ENCODE results near the gene TYW1B. TPM values are rescaled to one million over a fixed set of nuclear protein-coding genes. Genes with fewer than 3 reads are reported as not detected.
"Not testable (repeated sequence)": the region's sequence is repeated elsewhere in the genome, so short reads cannot be mapped to it uniquely, and the experiment has no call there.

Gene TYW1B
- total RNA-seq, 1 donor from 2014 or later, result 5.0 TPM

DNA sequence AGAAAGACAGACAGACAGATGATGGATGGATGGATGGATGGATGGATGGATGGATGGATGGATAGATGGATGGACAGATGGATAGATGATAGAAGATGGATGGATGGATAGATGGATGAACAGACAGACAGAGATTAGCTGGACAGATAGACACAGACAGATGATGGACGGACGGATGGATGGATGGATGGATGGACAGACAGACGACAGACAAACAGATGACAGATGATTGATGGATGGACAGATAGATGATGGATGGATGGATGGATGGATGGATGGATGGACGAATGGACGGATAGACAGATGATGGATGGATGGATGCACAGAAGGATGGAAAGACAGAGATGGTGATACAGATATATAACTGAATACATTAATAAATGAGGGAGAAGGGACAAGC is 224.9 kb downstream of the TYW1B start:
- Mint-ChIP-seq H3K4me3 (ENCODE audit: unreplicated experiment) (no peak overlapping the region), H3K4me1 (ENCODE audit: low read depth, unreplicated experiment) (peaks cover 4% of the 10 kb centered on the region), H3K27me3 (ENCODE audit: unreplicated experiment) (no peaks in the 10 kb centered on the region), H3K9me3 (ENCODE audit: unreplicated experiment) (peaks cover 3% of the 10 kb centered on the region), H3K27ac (ENCODE audit: unreplicated experiment) (no peak overlapping the region), H3K36me3 (ENCODE audit: unreplicated experiment) (peaks cover 6% of the 10 kb centered on the region)
- TF ChIP-seq, protein P1, sequence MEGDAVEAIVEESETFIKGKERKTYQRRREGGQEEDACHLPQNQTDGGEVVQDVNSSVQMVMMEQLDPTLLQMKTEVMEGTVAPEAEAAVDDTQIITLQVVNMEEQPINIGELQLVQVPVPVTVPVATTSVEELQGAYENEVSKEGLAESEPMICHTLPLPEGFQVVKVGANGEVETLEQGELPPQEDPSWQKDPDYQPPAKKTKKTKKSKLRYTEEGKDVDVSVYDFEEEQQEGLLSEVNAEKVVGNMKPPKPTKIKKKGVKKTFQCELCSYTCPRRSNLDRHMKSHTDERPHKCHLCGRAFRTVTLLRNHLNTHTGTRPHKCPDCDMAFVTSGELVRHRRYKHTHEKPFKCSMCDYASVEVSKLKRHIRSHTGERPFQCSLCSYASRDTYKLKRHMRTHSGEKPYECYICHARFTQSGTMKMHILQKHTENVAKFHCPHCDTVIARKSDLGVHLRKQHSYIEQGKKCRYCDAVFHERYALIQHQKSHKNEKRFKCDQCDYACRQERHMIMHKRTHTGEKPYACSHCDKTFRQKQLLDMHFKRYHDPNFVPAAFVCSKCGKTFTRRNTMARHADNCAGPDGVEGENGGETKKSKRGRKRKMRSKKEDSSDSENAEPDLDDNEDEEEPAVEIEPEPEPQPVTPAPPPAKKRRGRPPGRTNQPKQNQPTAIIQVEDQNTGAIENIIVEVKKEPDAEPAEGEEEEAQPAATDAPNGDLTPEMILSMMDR (IDR thresholded peaks at IDR 0.05; ENCODE audit: partially characterized antibody, unreplicated experiment), result no peak
- no peak for DNase-seq

DNA sequence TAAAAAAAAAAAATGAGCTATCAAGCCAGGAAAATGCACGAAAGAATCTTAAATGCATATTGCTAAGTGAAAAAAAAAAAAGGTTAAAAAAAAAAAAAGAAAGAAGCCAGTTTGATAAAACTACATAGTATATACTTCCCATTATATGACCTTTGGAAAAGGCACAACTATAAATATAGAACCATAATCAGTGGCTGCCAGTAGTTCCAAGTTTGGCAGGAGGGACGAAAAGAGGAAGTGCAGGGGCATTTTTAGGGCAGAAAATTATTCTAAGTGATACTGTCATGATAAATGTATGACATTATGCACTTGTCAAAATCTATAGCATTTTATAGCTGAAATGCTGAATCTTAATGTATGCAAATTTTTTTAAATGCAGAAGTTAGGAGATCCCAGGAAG is 226.3 kb downstream of the TYW1B start:
- H3K36me3 Mint-ChIP-seq (ENCODE audit: unreplicated experiment); DNase-seq; H3K27ac Mint-ChIP-seq (ENCODE audit: unreplicated experiment); H3K4me3 Mint-ChIP-seq (ENCODE audit: unreplicated experiment); H3K9me3 Mint-ChIP-seq (ENCODE audit: unreplicated experiment); H3K27me3 Mint-ChIP-seq (ENCODE audit: unreplicated experiment); H3K4me1 Mint-ChIP-seq (ENCODE audit: low read depth, unreplicated experiment): not testable (repeated sequence)

DNA sequence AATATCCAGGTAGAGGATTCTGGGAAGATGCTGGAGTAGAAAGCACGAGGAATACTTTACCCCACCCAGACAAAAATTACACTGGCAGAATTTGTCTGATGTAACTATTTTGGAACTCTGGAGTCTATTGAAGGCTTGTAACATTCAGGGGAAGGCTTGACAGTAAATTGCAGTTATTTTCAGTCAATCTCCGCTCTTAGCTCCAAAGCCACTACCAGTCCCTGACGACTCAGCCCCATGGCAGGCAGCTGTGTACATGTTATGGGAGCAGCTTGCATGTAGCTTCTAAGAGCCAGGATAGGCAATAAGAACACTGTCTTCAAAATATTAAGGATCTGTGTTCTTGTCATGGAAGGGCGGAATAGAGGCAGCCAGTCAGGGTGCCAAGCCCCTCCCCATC is 238.0 kb downstream of the TYW1B start:
- not testable (repeated sequence) for DNase-seq; H3K9me3 Mint-ChIP-seq (ENCODE audit: unreplicated experiment); H3K27ac Mint-ChIP-seq (ENCODE audit: unreplicated experiment); H3K4me1 Mint-ChIP-seq (ENCODE audit: low read depth, unreplicated experiment); H3K4me3 Mint-ChIP-seq (ENCODE audit: unreplicated experiment); H3K27me3 Mint-ChIP-seq (ENCODE audit: unreplicated experiment)
- peaks cover 11% of the 10 kb centered on the region for H3K36me3 Mint-ChIP-seq (ENCODE audit: unreplicated experiment)

DNA sequence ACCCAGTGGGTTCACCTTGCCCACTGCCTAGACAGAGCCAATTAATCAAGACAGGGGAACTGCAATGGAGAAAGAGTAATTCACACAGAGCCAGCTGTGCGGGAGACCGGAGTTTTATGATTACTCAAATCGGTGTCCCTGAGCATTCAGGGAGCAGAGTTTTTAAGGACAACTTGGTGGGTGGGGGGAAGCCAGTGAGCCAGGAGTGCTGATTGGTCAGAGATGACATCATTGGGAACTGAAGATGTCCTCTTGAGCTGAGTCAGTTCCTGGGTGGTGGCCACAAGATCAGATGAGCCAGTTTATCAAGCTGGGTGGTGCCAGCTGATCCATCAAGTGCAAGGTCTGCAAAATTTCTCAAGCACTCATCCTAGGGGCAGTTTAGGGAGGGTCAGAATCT is 240.7 kb downstream of the TYW1B start:
- H3K36me3 Mint-ChIP-seq (ENCODE audit: unreplicated experiment), result peaks cover 11% of the 10 kb centered on the region
- not testable (repeated sequence) for DNase-seq; H3K9me3 Mint-ChIP-seq (ENCODE audit: unreplicated experiment); H3K27me3 Mint-ChIP-seq (ENCODE audit: unreplicated experiment); H3K4me3 Mint-ChIP-seq (ENCODE audit: unreplicated experiment); H3K4me1 Mint-ChIP-seq (ENCODE audit: low read depth, unreplicated experiment); H3K27ac Mint-ChIP-seq (ENCODE audit: unreplicated experiment)

DNA sequence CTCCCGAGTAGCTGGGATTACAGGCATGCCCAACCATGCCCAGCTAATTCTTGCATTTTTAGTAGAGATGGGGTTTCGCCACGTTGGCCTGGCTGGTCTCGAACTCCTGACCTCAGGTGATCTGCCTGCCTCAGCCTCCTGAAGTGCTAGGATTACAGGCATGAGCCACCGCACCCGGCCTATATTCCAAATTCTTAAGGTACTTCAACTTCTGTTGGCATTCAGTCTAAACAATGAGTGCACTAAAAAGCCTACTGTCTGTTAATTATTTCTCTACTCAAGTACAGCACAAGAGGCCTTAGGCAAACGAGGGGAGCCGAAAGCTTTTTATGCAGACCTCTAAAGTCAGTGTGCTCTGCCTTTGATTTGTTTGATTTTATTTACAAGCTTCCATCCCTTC is 243.4 kb downstream of the TYW1B start:
- not testable (repeated sequence) for DNase-seq; H3K36me3 Mint-ChIP-seq (ENCODE audit: unreplicated experiment); H3K4me1 Mint-ChIP-seq (ENCODE audit: low read depth, unreplicated experiment); H3K27ac Mint-ChIP-seq (ENCODE audit: unreplicated experiment); H3K9me3 Mint-ChIP-seq (ENCODE audit: unreplicated experiment); H3K27me3 Mint-ChIP-seq (ENCODE audit: unreplicated experiment); H3K4me3 Mint-ChIP-seq (ENCODE audit: unreplicated experiment)

DNA sequence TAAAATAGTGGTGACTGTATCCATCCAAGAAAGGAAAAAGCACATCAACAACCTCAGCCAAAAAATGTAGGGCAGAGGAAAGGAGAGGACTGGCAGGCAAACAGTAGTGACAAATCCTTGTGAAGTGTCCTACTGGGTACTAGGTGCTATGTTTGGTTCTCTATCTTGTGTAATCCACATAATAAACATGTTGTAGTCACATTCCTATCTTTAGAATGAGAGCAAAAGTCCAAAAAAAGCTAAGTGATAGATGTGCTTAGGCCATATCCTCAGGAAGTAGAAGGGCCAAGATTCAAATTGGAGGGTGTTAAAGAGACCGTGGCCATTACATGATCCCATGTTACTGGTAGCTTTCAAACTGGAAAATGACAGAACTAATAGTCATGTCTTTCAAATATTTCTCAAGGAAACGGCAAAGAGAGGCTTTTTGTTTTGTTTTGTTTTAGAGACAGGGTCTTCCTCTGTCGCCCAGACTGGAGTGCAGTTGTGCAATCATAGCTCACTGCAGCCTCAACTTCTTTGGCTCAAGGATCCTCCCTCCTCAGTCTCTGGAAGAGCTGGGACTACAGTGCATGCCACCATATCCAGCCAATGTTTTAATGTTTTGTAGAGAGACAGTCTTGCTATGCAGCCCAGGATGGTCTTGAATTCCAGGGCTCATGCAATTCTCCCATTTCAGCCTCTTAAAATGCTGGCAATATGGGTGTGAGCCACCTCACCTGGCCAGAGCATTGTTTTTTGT is 244.2 kb downstream of the TYW1B start:
- H3K4me3 Mint-ChIP-seq (ENCODE audit: unreplicated experiment); DNase-seq; H3K9me3 Mint-ChIP-seq (ENCODE audit: unreplicated experiment); H3K27ac Mint-ChIP-seq (ENCODE audit: unreplicated experiment); H3K27me3 Mint-ChIP-seq (ENCODE audit: unreplicated experiment); H3K4me1 Mint-ChIP-seq (ENCODE audit: low read depth, unreplicated experiment); H3K36me3 Mint-ChIP-seq (ENCODE audit: unreplicated experiment): not testable (repeated sequence)

DNA sequence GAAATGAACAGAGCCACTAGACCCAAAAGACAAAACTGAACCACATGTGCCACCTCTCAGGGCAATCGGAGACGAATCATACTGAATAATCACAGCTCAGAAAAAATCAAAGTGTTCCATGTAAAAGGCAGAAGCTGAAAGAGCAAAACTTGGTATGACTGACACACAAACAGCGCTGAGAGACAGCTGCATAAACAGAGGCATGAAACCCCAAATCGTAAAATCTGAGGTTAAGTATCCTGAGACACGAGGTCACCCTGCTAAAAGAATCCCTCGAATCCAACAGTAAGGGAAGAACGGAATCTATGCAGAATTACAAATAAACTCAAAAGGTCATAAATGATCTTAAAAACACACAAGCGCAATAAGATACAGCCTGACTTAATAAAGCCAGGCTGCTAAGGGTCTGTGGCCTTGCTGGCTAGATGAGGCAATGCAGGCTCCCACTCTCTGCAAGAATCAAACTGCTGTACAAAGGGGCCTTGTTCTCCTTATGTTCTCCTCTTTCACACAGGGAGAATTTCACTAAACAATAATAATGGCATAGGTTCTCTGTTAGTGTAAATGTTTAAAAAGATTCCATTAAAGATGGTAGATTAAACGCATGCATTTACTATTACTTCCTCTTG is 247.7 kb downstream of the TYW1B start:
- not testable (repeated sequence) for H3K27ac Mint-ChIP-seq (ENCODE audit: unreplicated experiment); H3K4me1 Mint-ChIP-seq (ENCODE audit: low read depth, unreplicated experiment); H3K4me3 Mint-ChIP-seq (ENCODE audit: unreplicated experiment); H3K9me3 Mint-ChIP-seq (ENCODE audit: unreplicated experiment); H3K36me3 Mint-ChIP-seq (ENCODE audit: unreplicated experiment); H3K27me3 Mint-ChIP-seq (ENCODE audit: unreplicated experiment); DNase-seq

DNA sequence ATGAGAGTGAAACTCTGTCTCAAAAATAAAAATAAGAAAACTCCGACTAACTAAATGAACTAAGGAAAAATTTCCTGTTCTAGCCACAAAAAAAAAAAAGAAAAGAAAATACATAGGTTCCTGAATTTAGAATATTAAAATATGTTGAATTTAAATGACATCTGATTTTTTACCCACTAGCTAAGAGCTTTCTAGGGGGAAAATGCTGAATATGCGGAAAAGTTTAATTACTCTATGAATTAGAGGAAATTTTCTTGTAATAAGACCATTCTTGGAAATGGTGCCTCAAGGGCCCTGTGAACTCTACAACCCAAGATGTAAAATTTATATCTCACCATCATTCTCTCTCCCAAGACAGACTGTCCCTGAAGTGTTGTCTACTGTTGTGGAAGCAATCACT is 250.9 kb downstream of the TYW1B start:
- TF ChIP-seq, protein P1 (IDR thresholded peaks at IDR 0.05; ENCODE audit: partially characterized antibody, unreplicated experiment), result no peak

DNA sequence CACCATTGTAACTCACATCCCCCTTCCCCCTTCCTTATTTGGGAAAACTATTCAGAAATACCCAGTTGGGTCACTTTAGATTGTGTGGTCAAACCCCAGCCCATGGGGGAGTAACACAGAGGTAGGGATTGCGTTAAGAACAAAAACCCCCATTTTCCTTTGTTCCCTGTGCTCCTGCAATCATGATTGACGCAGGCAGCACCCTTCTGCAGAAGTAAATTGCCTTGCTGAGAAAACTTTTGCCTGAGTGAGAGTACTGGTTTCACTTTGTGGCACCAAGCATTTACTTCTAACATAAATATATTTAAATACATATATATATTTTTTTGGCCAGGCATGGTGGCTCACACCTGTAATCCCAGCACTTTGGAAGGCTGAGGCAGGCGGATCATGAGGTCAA is 266.0 kb downstream of the TYW1B start:
- H3K27me3 Mint-ChIP-seq (ENCODE audit: unreplicated experiment); H3K27ac Mint-ChIP-seq (ENCODE audit: unreplicated experiment); H3K36me3 Mint-ChIP-seq (ENCODE audit: unreplicated experiment); H3K9me3 Mint-ChIP-seq (ENCODE audit: unreplicated experiment); H3K4me1 Mint-ChIP-seq (ENCODE audit: low read depth, unreplicated experiment); H3K4me3 Mint-ChIP-seq (ENCODE audit: unreplicated experiment); DNase-seq: not testable (repeated sequence)

More for the DNA sequence above, 250.9 kb downstream of the TYW1B start:
- Mint-ChIP-seq H3K4me3 (ENCODE audit: unreplicated experiment) (no peak overlapping the region), H3K27ac (ENCODE audit: unreplicated experiment) (no peak overlapping the region), H3K27me3 (ENCODE audit: unreplicated experiment) (no peaks in the 10 kb centered on the region), H3K9me3 (ENCODE audit: unreplicated experiment) (no peaks in the 10 kb centered on the region), H3K4me1 (ENCODE audit: low read depth, unreplicated experiment) (peaks cover 5% of the 10 kb centered on the region), H3K36me3 (ENCODE audit: unreplicated experiment) (peaks cover 4% of the 10 kb centered on the region)
- no peak for DNase-seq

DNA sequence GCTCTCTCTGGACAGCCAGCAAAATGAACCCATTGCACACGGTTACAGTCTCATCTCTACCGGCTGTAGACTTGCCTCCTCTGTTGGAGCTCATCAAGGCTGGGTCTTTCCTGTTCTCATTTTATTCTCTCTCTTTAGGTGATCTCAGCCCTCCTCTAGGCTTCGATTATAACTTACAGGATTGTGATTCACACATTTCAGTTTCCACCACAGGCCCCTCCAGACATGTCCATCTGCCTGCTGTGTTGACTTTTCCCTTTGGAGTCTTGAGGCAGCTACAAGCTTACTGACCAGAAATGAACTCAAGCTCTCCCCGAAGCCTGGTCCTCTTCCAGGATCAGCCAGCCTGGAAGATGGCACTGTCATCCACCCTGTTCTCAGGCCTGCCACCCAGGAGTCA is 268.5 kb downstream of the TYW1B start:
- not testable (repeated sequence) for H3K27me3 Mint-ChIP-seq (ENCODE audit: unreplicated experiment); H3K4me3 Mint-ChIP-seq (ENCODE audit: unreplicated experiment); H3K27ac Mint-ChIP-seq (ENCODE audit: unreplicated experiment); DNase-seq; H3K4me1 Mint-ChIP-seq (ENCODE audit: low read depth, unreplicated experiment); H3K9me3 Mint-ChIP-seq (ENCODE audit: unreplicated experiment); H3K36me3 Mint-ChIP-seq (ENCODE audit: unreplicated experiment)
